Ovary (tissue), 3 donors: ENCODE data around the gene PHF21B.

ENCODE experiments used
- POLR2A ChIP-seq: fragments of 450-650 bp; IDR thresholded peaks from one replicate; pipeline ENCODE4 v1.6.1; 2017; ENCODE audit warnings: antibody characterized with exemption, mild to moderate bottlenecking, moderate library complexity
- TF ChIP-seq, protein P1 (sequence below), 3 donors: fragments of 450-650 bp in 2 of 3; fragments of 200-600 bp in 1 of 3; IDR thresholded peaks; one replicate each; pipeline versions ENCODE4 v1.5.1 to v1.8.0; 2016 to 2022; ENCODE audit warnings: antibody characterized with exemption in 3 of 3, mild to moderate bottlenecking in 1 of 3
- donor health status: DM: no; HTN: no; CAD: no.

DNA sequence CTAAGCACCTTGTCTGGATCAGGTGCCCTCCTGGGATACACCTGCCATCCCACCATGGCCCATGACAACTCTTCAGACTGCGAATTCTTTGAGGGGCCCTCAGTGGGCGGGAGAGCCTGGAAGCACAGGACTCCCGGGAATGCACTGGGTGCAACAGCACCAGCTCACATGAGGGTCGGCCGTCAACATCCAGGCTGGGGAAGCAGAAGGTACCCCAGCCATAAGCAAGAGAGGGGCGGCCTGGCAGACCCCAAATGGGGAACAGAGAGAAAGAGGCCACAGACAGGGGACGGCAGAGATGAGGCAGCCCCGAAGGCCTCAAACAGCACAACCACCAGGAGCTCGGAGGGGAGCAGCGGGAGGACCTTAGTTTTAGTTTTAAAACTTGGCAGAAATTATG lies 94.4 kb downstream of the PHF21B start:
- TF ChIP-seq, protein P1, sequence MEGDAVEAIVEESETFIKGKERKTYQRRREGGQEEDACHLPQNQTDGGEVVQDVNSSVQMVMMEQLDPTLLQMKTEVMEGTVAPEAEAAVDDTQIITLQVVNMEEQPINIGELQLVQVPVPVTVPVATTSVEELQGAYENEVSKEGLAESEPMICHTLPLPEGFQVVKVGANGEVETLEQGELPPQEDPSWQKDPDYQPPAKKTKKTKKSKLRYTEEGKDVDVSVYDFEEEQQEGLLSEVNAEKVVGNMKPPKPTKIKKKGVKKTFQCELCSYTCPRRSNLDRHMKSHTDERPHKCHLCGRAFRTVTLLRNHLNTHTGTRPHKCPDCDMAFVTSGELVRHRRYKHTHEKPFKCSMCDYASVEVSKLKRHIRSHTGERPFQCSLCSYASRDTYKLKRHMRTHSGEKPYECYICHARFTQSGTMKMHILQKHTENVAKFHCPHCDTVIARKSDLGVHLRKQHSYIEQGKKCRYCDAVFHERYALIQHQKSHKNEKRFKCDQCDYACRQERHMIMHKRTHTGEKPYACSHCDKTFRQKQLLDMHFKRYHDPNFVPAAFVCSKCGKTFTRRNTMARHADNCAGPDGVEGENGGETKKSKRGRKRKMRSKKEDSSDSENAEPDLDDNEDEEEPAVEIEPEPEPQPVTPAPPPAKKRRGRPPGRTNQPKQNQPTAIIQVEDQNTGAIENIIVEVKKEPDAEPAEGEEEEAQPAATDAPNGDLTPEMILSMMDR (IDR thresholded peaks at IDR 0.05): no peak
- TF ChIP-seq POLR2A: no peak
